GDM1 (cell line): ENCODE data around the gene ZNF536.

Source experiments
- DNase-seq: peaks from one replicate; lab custom pipeline; 2025; lab: John Stamatoyannopoulos, UW

The ZNF536 gene

GRCh38 chr19:30529876-30530275 lies 157.7 kb downstream of the ZNF536 start:
- DNase-seq, result no peak

- no peak for DNase-seq
Observed at GRCh38 chr19:30530751-30531150, 158.6 kb downstream of the ZNF536 start.

- DNase-seq, result no peak
Observed at GRCh38 chr19:30535011-30535410, 162.8 kb downstream of the ZNF536 start.

GRCh38 chr19:30536975-30537374 lies 164.8 kb downstream of the ZNF536 start:
- DNase-seq, result no peak

- no peak for DNase-seq
Observed at GRCh38 chr19:30539315-30539714, 167.1 kb downstream of the ZNF536 start.

GRCh38 chr19:30539981-30540380 lies 167.8 kb downstream of the ZNF536 start:
- no peak for DNase-seq

- no peak for DNase-seq
Observed at GRCh38 chr19:30540761-30541160, 168.6 kb downstream of the ZNF536 start.

- no peak for DNase-seq
Observed at GRCh38 chr19:30541575-30541974, 169.4 kb downstream of the ZNF536 start.

GRCh38 chr19:30543243-30543945 lies 171.2 kb downstream of the ZNF536 start:
- DNase-seq, result no peak

GRCh38 chr19:30545752-30546151 lies 173.6 kb downstream of the ZNF536 start:
- DNase-seq, result no peak

GRCh38 chr19:30546332-30546731 lies 174.1 kb downstream of the ZNF536 start:
- DNase-seq, result no peak

GRCh38 chr19:30547246-30547645 lies 175.1 kb downstream of the ZNF536 start:
- DNase-seq, result no peak

GRCh38 chr19:30549151-30549550 lies 177.0 kb downstream of the ZNF536 start:
- DNase-seq, result no peak

GRCh38 chr19:30551271-30551670 lies 179.1 kb downstream of the ZNF536 start:
- DNase-seq, result no peak

GRCh38 chr19:30552593-30552992 lies 180.4 kb downstream of the ZNF536 start:
- no peak for DNase-seq

GRCh38 chr19:30555075-30555790 lies 183.0 kb downstream of the ZNF536 start:
- no peak for DNase-seq

GRCh38 chr19:30555791-30556110 lies 183.6 kb downstream of the ZNF536 start:
- no peak for DNase-seq

- DNase-seq, result no peak
Observed at GRCh38 chr19:30556230-30556711, 184.1 kb downstream of the ZNF536 start.

GRCh38 chr19:30557212-30557611 lies 185.0 kb downstream of the ZNF536 start:
- no peak for DNase-seq

- DNase-seq, result no peak
Observed at GRCh38 chr19:30557927-30558557, 185.9 kb downstream of the ZNF536 start.

GRCh38 chr19:30558793-30559192 lies 186.6 kb downstream of the ZNF536 start:
- no peak for DNase-seq

GRCh38 chr19:30559446-30559845 lies 187.3 kb downstream of the ZNF536 start:
- DNase-seq, result no peak

GRCh38 chr19:30562981-30563380 lies 190.8 kb downstream of the ZNF536 start:
- no peak for DNase-seq
